A673 (cell line): ENCODE measurements around the gene TTC39B.

Experiments
- EZH2 ChIP-seq: fragments of 200-600 bp; sonication (generic); IDR thresholded peaks from 2 replicates; pipeline ENCODE4 v1.6.1; 2017; ENCODE audit warnings: borderline replicate concordance, low read depth, mild to moderate bottlenecking, mixed read lengths, antibody characterized with exemption, low read length; ENCODE audit not compliant: poor library complexity, severe bottlenecking
- TF ChIP-seq, protein P1 (sequence below): fragments of 300-800, 200-600 bp; sonication (generic); conservative IDR thresholded peaks from 2 replicates; pipeline ENCODE4 v1.5.1; 2017; ENCODE audit warnings: low read depth, mild to moderate bottlenecking, antibody characterized with exemption, low read length, moderate library complexity, mixed read lengths

- no peak for TF ChIP-seq EZH2
- TF ChIP-seq, protein P1, sequence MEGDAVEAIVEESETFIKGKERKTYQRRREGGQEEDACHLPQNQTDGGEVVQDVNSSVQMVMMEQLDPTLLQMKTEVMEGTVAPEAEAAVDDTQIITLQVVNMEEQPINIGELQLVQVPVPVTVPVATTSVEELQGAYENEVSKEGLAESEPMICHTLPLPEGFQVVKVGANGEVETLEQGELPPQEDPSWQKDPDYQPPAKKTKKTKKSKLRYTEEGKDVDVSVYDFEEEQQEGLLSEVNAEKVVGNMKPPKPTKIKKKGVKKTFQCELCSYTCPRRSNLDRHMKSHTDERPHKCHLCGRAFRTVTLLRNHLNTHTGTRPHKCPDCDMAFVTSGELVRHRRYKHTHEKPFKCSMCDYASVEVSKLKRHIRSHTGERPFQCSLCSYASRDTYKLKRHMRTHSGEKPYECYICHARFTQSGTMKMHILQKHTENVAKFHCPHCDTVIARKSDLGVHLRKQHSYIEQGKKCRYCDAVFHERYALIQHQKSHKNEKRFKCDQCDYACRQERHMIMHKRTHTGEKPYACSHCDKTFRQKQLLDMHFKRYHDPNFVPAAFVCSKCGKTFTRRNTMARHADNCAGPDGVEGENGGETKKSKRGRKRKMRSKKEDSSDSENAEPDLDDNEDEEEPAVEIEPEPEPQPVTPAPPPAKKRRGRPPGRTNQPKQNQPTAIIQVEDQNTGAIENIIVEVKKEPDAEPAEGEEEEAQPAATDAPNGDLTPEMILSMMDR: no peak
Observed at GRCh38 chr9:15137089-15137488, 169.9 kb downstream of the TTC39B start.
